H9 (cell line): Measurements from ENCODE around the gene ANKHD1. TPM values are rescaled to one million over a fixed set of nuclear protein-coding genes. Genes with fewer than 3 reads are reported as not detected.
A peak's percentile ranks its signal among the peaks of the same experiment; 100 is the strongest.

ENCODE experiments used
- DNase-seq: peaks from one replicate; pipeline ENCODE4 v3.0.0-alpha.2; 2017
- H2AFZ ChIP-seq: one replicate; pipeline ENCODE4 v1.6.1; 2013; ENCODE audit warnings: mild to moderate bottlenecking, low read length, control low read depth, moderate library complexity
- H2AK5ac ChIP-seq: 2 replicates; pipeline ENCODE4 v1.6.1; 2013; ENCODE audit warnings: low read length, control low read depth, mixed read lengths; ENCODE audit not compliant: insufficient read length
- H2BK120ac ChIP-seq: one replicate; pipeline ENCODE4 v1.6.1; 2013; ENCODE audit warnings: low read depth, mild to moderate bottlenecking, low read length, control low read depth, inconsistent platforms; ENCODE audit not compliant: poor library complexity, severe bottlenecking
- H2BK12ac ChIP-seq: 2 replicates; pipeline ENCODE4 v1.6.1; 2013; ENCODE audit warnings: low read length, control low read depth, mixed read lengths, low read depth; ENCODE audit not compliant: insufficient read length
- H2BK15ac ChIP-seq: 2 replicates; pipeline ENCODE4 v1.6.1; 2013; ENCODE audit warnings: low read depth, low read length, control low read depth
- H2BK20ac ChIP-seq: one replicate; pipeline ENCODE4 v1.6.1; 2013; ENCODE audit warnings: low read depth, mild to moderate bottlenecking, low read length, control low read depth, inconsistent platforms; ENCODE audit not compliant: poor library complexity, severe bottlenecking
- H2BK5ac ChIP-seq: 2 replicates; pipeline ENCODE4 v1.6.1; 2013; ENCODE audit warnings: low read length, control low read depth, mixed read lengths; ENCODE audit not compliant: insufficient read length
- H3K14ac ChIP-seq: 2 replicates; pipeline ENCODE4 v1.6.1; 2013; ENCODE audit warnings: low read length, control low read depth; ENCODE audit not compliant: insufficient read depth
- H3K18ac ChIP-seq: 2 replicates; pipeline ENCODE4 v1.6.1; 2013; ENCODE audit warnings: low read depth, mild to moderate bottlenecking, mixed read lengths, low read length, control low read depth; ENCODE audit not compliant: insufficient read length
- H3K23ac ChIP-seq: 2 replicates; pipeline ENCODE4 v1.6.1; 2013; ENCODE audit warnings: low read length, control low read depth, mixed read lengths, low read depth; ENCODE audit not compliant: insufficient read length
- H3K23me2 ChIP-seq: 2 replicates; pipeline ENCODE4 v1.6.1; 2013; ENCODE audit warnings: low read depth, mild to moderate bottlenecking, mixed read lengths, low read length, control low read depth; ENCODE audit not compliant: insufficient read length, poor library complexity, severe bottlenecking
- H3K27ac ChIP-seq: 2 replicates; pipeline ENCODE4 v1.5.1; 2013; ENCODE audit warnings: low read length, control low read depth, mixed read lengths, low read depth; ENCODE audit not compliant: insufficient read length
- H3K27me3 ChIP-seq: 2 replicates; pipeline ENCODE4 v1.6.1; 2013; ENCODE audit warnings: low read length, control low read depth, inconsistent platforms; ENCODE audit not compliant: insufficient read depth
- H3K4ac ChIP-seq: 2 replicates; pipeline ENCODE4 v1.6.1; 2013; ENCODE audit warnings: low read depth, mild to moderate bottlenecking, control low read depth, inconsistent platforms, low read length, moderate library complexity
- H3K4me1 ChIP-seq: 2 replicates; pipeline ENCODE4 v1.6.1; 2013; ENCODE audit warnings: low read length, control low read depth, inconsistent platforms; ENCODE audit not compliant: insufficient read depth
- H3K4me2 ChIP-seq: 2 replicates; pipeline ENCODE4 v1.6.1; 2013; ENCODE audit warnings: low read length, control low read depth, mixed read lengths; ENCODE audit not compliant: insufficient read length, insufficient read depth
- H3K56ac ChIP-seq: 2 replicates; pipeline ENCODE4 v1.6.1; 2013; ENCODE audit warnings: low read depth, mild to moderate bottlenecking, mixed read lengths, low read length, control low read depth; ENCODE audit not compliant: insufficient read length
- H3K79me1 ChIP-seq: 2 replicates; pipeline ENCODE4 v1.6.1; 2013; ENCODE audit warnings: low read depth, mild to moderate bottlenecking, moderate library complexity, low read length, control low read depth, inconsistent platforms; ENCODE audit not compliant: insufficient read depth, poor library complexity, severe bottlenecking
- H3K79me2 ChIP-seq: 2 replicates; pipeline ENCODE4 v1.6.1; 2013; ENCODE audit warnings: low read length, control low read depth, inconsistent platforms; ENCODE audit not compliant: insufficient read depth
- H3K9ac ChIP-seq: 2 replicates; pipeline ENCODE4 v1.6.1; 2013; ENCODE audit warnings: low read length, control low read depth, mixed read lengths; ENCODE audit not compliant: insufficient read length; ENCODE audit errors: extremely low read depth
- H3K9me3 ChIP-seq: one replicate; pipeline ENCODE4 v1.6.1; 2013; ENCODE audit warnings: low read depth, low read length, inconsistent platforms; ENCODE audit not compliant: control insufficient read depth
- H3T11ph ChIP-seq: one replicate; pipeline ENCODE4 v1.6.1; 2013; ENCODE audit warnings: mild to moderate bottlenecking, low read length, control low read depth, inconsistent platforms
- H4K20me1 ChIP-seq: one replicate; pipeline ENCODE4 v1.6.1; 2013; ENCODE audit not compliant: control insufficient read depth, insufficient read length, insufficient read depth
- H4K5ac ChIP-seq: 2 replicates; pipeline ENCODE4 v1.6.1; 2013; ENCODE audit warnings: low read depth, mild to moderate bottlenecking, mixed read lengths, low read length, control low read depth; ENCODE audit not compliant: insufficient read length
- H4K8ac ChIP-seq: replicated peaks from 2 replicates; pipeline ENCODE4 v1.6.1; 2013; ENCODE audit warnings: low read length, control low read depth, mixed read lengths, low read depth; ENCODE audit not compliant: insufficient read length
- H4K91ac ChIP-seq: 2 replicates; pipeline ENCODE4 v1.6.1; 2013; ENCODE audit warnings: low read depth, mild to moderate bottlenecking, moderate library complexity, mixed read lengths, low read length, control low read depth; ENCODE audit not compliant: insufficient read length
- H3K27ac Mint-ChIP-seq, 3 experiments: 2 replicates in 2 of 3; 3 replicates in 1 of 3; pipeline ENCODE4 v1.8.0; 2020 to 2021; ENCODE audit warnings: mixed read lengths in 3 of 3, mild to moderate bottlenecking in 1 of 3, moderate library complexity in 1 of 3
- H3K27me3 Mint-ChIP-seq: 2 replicates; pipeline ENCODE4 v1.8.0; 2021; ENCODE audit warnings: low read depth, mild to moderate bottlenecking, moderate library complexity, mixed read lengths
- H3K36me3 Mint-ChIP-seq, 3 experiments: 2 replicates in 2 of 3; 3 replicates in 1 of 3; pipeline ENCODE4 v1.8.0; 2020 to 2021; ENCODE audit warnings: low read depth in 3 of 3, mixed read lengths in 3 of 3; ENCODE audit not compliant: insufficient read depth in 1 of 3
- H3K4me1 Mint-ChIP-seq, 2 experiments: 2 replicates each; pipeline ENCODE4 v1.8.0; 2020; ENCODE audit warnings: mixed read lengths in 2 of 2
- H3K4me3 Mint-ChIP-seq, 2 experiments: 2 replicates in 1 of 2; 3 replicates in 1 of 2; pipeline ENCODE4 v1.8.0; 2020 to 2021; ENCODE audit warnings: mild to moderate bottlenecking in 2 of 2, mixed read lengths in 2 of 2, moderate library complexity in 1 of 2
- H3K9me3 Mint-ChIP-seq, 2 experiments: 2 replicates in 1 of 2; 3 replicates in 1 of 2; pipeline ENCODE4 v1.8.0; 2020; ENCODE audit warnings: mild to moderate bottlenecking in 2 of 2, mixed read lengths in 2 of 2, moderate library complexity in 1 of 2
- WGBS: extraction: QIAGEN DNeasy Blood & Tissue Kit; methylation state at CpG from one replicate; pipeline ENCODE4 v1.1.7; 2013; ENCODE audit warnings: missing lambda C conversion rate, low lambda C conversion rate, mixed read lengths; ENCODE audit not compliant: insufficient read length; ENCODE audit errors: extremely low coverage; 5-methylcytosine and 5-hydroxymethylcytosine counted together
- total RNA-seq: library from RNA; stranded (reverse); gene quantifications from 2 replicates; pipeline ENCODE4 v1.2.1, GENCODE V29; 2021
- TF ChIP-seq, protein P1 (sequence below): fragments of 200-600 bp; sonication (generic); conservative IDR thresholded peaks from 3 replicates; pipeline ENCODE4 v1.8.0; 2021; ENCODE audit warnings: antibody characterized with exemption, mild to moderate bottlenecking

The ANKHD1 gene
- total RNA-seq, 1 experiment from 2014 or later, result 105 TPM

DNA sequence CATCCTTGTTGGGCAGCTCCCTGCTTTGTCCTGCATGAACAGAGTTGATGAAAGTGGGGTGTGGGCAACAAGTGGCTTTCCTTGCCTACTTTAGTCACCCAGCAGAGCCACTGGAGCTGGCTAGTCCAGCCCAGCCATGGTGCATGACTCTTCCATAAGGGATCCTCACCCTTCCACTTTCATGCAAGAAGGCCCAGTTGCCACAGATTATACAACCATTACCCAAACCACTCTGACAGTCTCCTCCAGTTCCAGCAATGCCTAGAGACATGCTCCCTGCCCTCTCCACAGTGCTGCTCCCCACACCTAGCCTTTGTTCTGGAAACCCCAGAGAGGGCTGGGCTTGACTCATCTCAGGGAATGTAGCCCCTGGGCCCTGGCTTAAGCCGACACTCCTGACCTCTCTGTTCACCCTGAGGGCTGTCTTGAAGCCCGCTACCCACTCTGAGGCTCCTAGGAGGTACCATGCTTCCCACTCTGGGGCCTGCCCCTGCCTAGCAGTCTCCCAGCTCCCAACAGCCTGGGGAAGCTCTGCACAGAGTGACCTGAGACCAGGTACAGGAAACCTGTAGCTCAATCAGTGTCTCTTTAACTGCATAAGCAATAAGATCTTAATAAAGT, 166.9 kb downstream of the ANKHD1 start:
- Histone ChIP-seq H3K56ac (no peak overlapping the region), H2BK120ac (no peak overlapping the region), H4K20me1 (no peaks in the 10 kb centered on the region), H3K14ac (no peak overlapping the region), H2BK12ac (no peak overlapping the region), H2AFZ (no peak overlapping the region), H3K4me1 (peaks cover 3% of the 10 kb centered on the region; the same call in 1 of the 2 replicates), H3K23me2 (peaks cover 10% of the 10 kb centered on the region), H3K18ac (no peak overlapping the region), H2BK15ac (no peak overlapping the region), H4K5ac (no peak overlapping the region), H3K23ac (no peak overlapping the region), H2BK20ac (no peak overlapping the region), H3K9ac (no peak overlapping the region), H4K8ac (no peak overlapping the region), H3K27ac (no peak overlapping the region), H2AK5ac (no peak overlapping the region), H3K27me3 (no peaks in the 10 kb centered on the region), H3K79me2 (no peaks in the 10 kb centered on the region), H3K9me3 (no peaks in the 10 kb centered on the region), H3K4me2 (no peak overlapping the region), H3K4ac (no peak overlapping the region), H2BK5ac (no peak overlapping the region), H3K79me1 (no peaks in the 10 kb centered on the region), H3T11ph (no peak overlapping the region), H4K91ac (no peak overlapping the region)
- Mint-ChIP-seq H3K36me3 (peaks cover 9 to 33% (median 22%) of the 10 kb centered on the region in 3 experiments), H3K9me3 (no peaks in the 10 kb centered on the region; a peak in 2 of 5 replicates), H3K27ac (peak overlapping the region in 1 of 3 experiments; percentile 49; a peak in 1 of 7 replicates), H3K4me1 (peaks cover 12 to 16% of the 10 kb centered on the region in 2 experiments), H3K27me3 (no peaks in the 10 kb centered on the region), H3K4me3 (no peak overlapping the region)
- TF ChIP-seq, protein P1, sequence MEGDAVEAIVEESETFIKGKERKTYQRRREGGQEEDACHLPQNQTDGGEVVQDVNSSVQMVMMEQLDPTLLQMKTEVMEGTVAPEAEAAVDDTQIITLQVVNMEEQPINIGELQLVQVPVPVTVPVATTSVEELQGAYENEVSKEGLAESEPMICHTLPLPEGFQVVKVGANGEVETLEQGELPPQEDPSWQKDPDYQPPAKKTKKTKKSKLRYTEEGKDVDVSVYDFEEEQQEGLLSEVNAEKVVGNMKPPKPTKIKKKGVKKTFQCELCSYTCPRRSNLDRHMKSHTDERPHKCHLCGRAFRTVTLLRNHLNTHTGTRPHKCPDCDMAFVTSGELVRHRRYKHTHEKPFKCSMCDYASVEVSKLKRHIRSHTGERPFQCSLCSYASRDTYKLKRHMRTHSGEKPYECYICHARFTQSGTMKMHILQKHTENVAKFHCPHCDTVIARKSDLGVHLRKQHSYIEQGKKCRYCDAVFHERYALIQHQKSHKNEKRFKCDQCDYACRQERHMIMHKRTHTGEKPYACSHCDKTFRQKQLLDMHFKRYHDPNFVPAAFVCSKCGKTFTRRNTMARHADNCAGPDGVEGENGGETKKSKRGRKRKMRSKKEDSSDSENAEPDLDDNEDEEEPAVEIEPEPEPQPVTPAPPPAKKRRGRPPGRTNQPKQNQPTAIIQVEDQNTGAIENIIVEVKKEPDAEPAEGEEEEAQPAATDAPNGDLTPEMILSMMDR, result no peak
- WGBS, result no CpG with 5 or more reads among the region's 2 CpGs
- DNase-seq, result no peak
